Transverse colon (tissue), 3 donors: Measurements from ENCODE around the gene SPINT3.

ENCODE experiments used
- CTCF ChIP-seq, 5 experiments: fragments of 200-600 bp in 3 of 5; fragments of 450-650 bp in 2 of 5; sonication (generic) in 3 of 5; IDR thresholded peaks; 1 replicate in 2 of 5; 2 replicates in 3 of 5; pipeline ENCODE4 v1.5.1; 2016 to 2017; ENCODE audit warnings: antibody characterized with exemption in 5 of 5, inconsistent platforms in 3 of 5, mild to moderate bottlenecking in 2 of 5, moderate library complexity in 1 of 5
- EP300 ChIP-seq: sonication (generic); formaldehyde crosslinking; IDR thresholded peaks from one replicate; pipeline ENCODE4 v1.6.1; 2017; ENCODE audit warnings: antibody characterized with exemption, low read depth
- POLR2A ChIP-seq: fragments of 450-650 bp; IDR thresholded peaks from one replicate; pipeline ENCODE4 v1.6.1; 2016; ENCODE audit warnings: antibody characterized with exemption, mild to moderate bottlenecking, moderate library complexity

- TF ChIP-seq CTCF (IDR thresholded peaks at IDR 0.05) (no peak), POLR2A (no peak), EP300 (no peak)
These were observed 24.0 kb upstream of the SPINT3 start, which contains the start of gene WFDC6 for GRCh38 chr20:45539382-45539781.
